Hair follicle dermal papilla cell (primary cell): ENCODE results near the gene ZBTB46. TPM values are rescaled to one million over a fixed set of nuclear protein-coding genes. Genes with fewer than 3 reads are reported as not detected.

Experiments
- small RNA-seq: library from RNA; depleted of rRNA; stranded (forward); fragments of <200 nt; gene quantifications from one replicate; pipeline ENCODE3, GENCODE V24; 2012
- total RNA-seq: library from RNA; depleted of rRNA; stranded (reverse); fragments of >200 nt; gene quantifications from 2 replicates; pipeline ENCODE4 v1.2.3, GENCODE V29; 2012

Gene ZBTB46, protein sequence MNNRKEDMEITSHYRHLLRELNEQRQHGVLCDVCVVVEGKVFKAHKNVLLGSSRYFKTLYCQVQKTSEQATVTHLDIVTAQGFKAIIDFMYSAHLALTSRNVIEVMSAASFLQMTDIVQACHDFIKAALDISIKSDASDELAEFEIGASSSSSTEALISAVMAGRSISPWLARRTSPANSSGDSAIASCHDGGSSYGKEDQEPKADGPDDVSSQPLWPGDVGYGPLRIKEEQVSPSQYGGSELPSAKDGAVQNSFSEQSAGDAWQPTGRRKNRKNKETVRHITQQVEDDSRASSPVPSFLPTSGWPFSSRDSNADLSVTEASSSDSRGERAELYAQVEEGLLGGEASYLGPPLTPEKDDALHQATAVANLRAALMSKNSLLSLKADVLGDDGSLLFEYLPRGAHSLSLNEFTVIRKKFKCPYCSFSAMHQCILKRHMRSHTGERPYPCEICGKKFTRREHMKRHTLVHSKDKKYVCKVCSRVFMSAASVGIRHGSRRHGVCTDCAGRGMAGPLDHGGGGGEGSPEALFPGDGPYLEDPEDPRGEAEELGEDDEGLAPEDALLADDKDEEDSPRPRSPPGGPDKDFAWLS
- 0.36 and 0.81 TPM in 2 replicates for total RNA-seq

DNA sequence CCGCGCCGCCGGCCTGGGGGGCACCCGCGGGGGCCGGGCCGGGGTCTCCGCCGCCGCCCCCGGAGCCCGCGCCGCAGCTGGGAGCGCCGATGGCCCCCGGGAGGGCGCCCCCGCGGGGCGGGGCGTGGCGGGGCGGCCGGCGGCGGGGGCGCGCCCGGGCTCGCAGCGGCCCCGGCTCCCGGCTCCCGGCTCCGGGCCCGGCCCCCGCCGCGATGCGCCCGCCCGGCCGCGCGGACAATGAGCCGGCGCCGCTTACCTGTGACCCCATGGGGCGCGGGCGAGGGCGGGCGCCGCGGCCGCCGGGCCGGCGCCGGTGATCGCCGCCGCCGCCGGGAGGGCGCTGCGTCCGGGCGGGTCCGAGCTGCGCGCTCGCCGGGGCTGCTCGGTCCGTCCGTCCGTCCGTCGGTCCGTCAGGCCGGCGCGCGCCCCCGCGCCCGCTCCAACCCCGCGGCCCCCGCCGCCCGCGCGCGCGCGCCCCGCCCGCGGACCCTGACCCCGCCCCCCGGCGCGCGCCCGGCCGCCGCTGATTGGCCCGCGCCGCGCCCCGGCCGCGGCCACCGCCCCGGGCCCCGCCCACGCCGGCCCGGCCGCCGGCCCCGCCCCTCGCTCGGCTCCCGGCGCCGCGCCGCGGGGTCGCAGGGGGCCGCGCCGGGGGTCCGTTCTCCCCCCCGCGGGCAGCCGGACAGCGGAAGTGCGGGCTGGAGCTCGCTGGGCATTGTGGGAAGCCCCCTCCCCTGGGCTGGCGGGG is at the start of gene ZBTB46:
TSS of gene ZBTB46 (minus strand) at position 424 of the 748 bp plus-strand sequence. CDS start 40,507 bp downstream, outside the sequence.

DNA sequence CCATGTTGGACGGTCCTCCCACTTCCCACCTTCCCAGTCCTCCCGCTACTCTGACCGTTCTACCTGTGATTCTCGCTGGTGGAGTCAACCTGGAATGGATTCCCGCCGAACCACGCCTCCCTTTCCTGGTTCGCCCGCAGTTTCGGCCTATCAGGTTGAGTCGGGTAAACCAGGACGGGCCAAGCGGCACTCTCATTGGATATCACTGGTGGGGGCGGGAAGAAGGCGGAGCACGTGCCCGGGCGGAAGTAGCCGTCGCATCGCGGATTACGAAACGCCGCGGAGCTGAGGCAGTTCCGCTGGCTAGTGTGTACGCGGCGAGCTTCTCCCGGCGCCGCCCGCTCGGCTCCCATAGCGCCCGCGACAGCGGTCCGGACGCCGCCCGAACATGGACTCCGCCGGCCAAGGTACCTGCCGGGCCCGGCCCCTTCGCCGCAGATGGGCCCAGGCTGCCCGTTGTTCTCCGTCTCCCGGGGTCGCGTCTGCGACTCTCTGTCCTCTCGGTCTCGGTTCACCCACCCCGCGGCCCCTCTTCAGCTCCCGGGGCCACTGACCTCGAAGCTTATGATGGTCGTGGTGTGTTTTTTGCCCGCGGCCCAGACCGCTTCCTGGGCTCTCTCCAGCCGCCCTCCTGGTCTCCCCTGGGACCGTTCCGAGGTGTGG is 34.0 kb upstream of the ZBTB46 start, which contains the start of gene TPD52L2:
TSS of gene TPD52L2 (plus strand) at position 293 of the 663 bp plus-strand sequence. CDS start at position 389, 96 bp downstream.

DNA sequence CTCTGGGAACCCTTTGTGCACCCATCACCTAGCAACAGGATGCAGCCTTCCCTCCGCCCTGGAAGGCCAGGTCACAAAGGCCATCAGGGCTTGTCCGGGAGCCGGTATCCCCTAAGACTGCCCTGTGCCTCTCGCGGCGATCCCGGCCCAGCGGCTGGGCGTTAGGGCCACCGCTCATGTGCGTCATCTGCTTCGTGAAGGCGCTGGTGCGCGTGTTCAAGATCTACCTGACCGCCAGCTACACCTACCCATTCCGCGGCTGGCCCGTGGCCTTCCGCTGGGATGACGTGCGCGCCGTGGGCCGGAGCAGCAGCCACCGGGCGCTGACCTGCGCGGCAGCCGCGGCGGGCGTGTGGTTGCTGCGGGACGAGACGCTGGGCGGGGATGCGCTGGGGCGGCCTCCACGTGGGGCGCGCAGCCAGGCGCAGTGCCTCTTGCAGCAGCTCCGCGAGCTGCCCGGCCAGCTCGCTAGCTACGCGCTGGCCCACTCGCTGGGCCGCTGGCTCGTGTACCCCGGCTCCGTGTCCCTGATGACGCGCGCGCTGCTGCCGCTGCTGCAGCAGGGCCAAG is 30.4 kb upstream of the ZBTB46 start, which contains the start of gene ABHD16B:
TSS of gene ABHD16B (plus strand) at position 134 of the 570 bp plus-strand sequence. CDS start at position 177, 43 bp downstream.

DNA sequence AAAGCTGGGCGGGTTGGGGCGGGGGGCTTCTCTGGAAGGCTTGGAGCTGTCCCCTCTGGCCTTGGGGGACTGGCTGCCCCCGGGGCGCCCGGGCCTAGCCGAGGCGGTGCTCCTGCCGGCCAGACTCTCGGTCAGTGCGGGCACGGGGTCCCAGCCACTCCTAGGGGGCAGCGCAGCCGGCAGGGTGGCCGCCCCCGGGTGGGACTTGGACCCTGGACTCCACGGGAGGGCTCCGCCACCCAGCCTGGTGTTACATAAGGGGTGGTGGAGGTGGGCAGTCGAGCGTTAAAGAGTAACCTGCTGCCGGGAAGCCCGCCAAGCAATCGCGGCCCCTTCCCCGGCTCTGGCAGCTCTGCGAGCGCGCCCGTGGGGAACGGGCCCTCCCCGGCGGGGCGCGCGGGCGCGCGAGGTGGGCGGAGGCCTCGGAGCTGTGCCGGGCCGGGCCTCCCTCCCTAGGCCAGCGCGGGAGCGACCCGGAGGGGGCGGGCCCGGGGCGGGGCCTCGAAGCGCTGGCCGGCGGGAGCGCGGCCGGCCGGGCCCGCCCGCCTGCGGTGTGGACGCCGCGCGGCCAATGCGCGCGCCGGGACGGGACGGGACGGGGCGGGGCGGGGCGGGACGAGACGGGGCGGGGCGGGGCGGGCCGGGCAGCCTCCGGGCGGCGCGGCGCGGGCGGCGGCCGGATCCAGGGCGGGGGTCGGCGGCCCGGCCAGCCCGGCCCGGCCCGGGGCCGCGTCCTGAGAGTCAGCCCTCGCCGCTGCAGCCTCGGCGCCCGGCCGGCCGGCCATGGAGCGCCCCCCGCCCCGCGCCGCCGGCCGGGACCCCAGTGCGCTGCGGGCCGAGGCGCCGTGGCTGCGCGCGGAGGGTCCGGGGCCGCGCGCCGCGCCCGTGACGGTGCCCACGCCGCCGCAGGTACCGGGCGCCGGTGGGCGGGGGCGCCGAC is 91.7 kb downstream of the ZBTB46 start, which contains the start of gene SLC2A4RG:
TSS of gene SLC2A4RG (plus strand) at position 647 of the 940 bp plus-strand sequence. CDS start at position 784, 137 bp downstream.

DNA sequence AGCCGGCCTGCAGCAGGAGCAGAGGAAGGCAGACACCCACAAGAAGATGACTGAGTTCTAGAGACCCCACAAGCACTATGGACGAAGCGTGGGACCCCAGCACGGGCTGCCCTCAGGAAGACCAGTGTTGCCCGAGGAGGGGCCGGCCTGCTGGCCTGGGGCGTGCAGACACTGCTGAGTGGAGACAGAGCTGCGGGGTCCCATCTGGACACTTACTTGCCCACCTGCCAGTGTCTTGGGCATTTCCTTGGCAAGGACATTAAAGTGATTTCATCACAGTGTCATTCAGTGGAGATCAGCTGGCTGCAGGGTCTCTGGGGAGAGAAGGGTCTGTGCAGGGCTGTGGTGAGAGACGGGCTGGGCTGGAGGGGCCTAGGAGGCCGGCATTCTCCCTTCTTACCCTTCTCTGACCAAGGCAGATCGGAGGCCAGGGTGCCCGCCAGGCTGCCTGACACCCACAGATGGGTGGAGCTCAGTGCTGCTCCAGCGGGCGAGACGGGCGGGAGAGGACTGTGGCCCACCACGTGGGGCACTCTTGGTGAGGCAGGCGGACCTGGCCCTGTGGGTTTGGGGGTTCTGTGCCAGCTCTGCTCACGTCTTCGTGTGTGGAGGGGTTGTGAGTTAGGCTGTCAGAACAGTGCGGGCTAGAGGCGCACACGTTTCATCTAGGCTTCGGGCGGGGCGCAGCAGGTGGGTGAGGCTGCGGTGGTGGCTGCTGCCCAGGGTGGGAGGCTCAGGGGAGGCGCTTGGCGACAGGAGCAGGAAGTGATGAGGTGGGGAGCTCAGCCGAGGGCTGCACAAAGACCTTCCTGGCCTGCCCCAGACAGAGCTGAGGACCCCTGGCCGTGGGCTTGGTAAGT is 95.0 kb downstream of the ZBTB46 start, which contains the start of gene LIME1:
TSS of gene LIME1 (plus strand) at position 806 of the 860 bp plus-strand sequence. CDS start 886 bp downstream, outside the sequence.

DNA sequence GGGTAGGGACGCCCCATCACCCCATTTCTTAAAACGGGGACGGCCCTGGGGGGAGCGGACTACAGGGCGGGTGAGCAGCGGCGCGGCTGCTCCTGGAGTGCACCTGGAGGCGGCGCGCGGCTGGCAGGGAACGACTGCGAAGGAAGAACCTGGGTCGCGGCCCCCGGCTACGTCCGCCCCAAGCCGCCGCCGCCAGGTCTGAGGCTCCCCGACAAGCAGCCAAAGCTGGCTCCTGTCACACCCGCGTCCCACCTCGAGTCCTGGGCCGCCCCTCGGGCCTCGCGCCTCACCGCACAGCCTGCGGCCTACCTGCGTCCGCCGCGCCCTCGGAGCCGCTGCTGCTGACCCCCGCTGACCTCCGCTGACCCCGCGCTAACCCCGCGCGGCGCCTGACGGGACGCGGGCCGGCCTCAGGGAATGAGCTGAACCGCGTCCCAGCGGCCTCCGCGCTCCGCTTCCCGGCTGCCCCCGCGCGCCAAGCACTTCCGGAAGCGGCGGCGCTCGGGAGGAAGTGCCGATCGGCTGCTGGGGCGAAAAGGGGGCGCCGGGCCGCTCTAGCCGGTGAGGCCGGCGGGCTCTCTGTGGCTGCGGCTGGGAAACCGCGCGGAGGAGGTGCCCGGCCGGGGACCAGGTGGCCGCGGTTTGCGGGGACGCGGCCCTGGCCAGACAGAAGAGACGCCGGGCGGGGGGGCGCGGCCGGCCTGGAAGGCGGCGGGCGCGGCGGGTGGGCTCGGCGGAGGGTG is 123.3 kb downstream of the ZBTB46 start, which contains the start of the genes ARFRP1 and ZGPAT:
TSS of gene ARFRP1 (minus strand) at position 419 of the 743 bp plus-strand sequence. CDS start 885 bp downstream, outside the sequence.
TSS of gene ZGPAT (plus strand) at position 482 of the 743 bp plus-strand sequence. CDS start 542 bp downstream, outside the sequence.

DNA sequence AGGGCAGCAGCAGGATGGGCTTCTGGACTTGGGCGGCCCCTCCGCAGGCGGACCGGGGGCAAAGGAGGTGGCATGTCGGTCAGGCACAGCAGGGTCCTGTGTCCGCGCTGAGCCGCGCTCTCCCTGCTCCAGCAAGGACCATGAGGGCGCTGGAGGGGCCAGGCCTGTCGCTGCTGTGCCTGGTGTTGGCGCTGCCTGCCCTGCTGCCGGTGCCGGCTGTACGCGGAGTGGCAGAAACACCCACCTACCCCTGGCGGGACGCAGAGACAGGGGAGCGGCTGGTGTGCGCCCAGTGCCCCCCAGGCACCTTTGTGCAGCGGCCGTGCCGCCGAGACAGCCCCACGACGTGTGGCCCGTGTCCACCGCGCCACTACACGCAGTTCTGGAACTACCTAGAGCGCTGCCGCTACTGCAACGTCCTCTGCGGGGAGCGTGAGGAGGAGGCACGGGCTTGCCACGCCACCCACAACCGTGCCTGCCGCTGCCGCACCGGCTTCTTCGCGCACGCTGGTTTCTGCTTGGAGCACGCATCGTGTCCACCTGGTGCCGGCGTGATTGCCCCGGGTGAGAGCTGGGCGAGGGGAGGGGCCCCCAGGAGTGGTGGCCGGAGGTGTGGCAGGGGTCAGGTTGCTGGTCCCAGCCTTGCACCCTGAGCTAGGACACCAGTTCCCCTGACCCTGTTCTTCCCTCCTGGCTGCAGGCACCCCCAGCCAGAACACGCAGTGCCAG is 134.3 kb downstream of the ZBTB46 start, which contains the start of gene TNFRSF6B:
TSS of gene TNFRSF6B (plus strand) at position 25 of the 729 bp plus-strand sequence. CDS start at position 141, 116 bp downstream.

Small RNAs within 50 kb of the gene (small RNA-seq; reads per million reads assigned to genes)
- gene LIME1, result not detected
- gene TNFRSF6B, result not detected

Other genes with a start within 250 kb of the ZBTB46 start
- 15.1 and 16.6 TPM in 2 replicates for gene GMEB2, start 204.2 kb downstream of the ZBTB46 start, total RNA-seq
- gene STMN3, start 177.8 kb downstream of the ZBTB46 start, total RNA-seq, result 10.0 and 12.0 TPM in 2 replicates
- 16.9 and 21.3 TPM in 2 replicates for gene RTEL1, start 173.0 kb downstream of the ZBTB46 start, total RNA-seq
- gene TNFRSF6B, start 134.6 kb downstream of the ZBTB46 start, total RNA-seq, result 2.2 and 8.0 TPM in 2 replicates
- 26.6 and 32.0 TPM in 2 replicates for gene ARFRP1, start 123.3 kb downstream of the ZBTB46 start, total RNA-seq
- 14.1 and 16.4 TPM in 2 replicates for gene ZGPAT, start 123.2 kb downstream of the ZBTB46 start, total RNA-seq
- 4.5 and 4.6 TPM in 2 replicates for gene LIME1, start 94.6 kb downstream of the ZBTB46 start, total RNA-seq
- 41.5 and 45.7 TPM in 2 replicates for gene SLC2A4RG, start 91.5 kb downstream of the ZBTB46 start, total RNA-seq
- gene ABHD16B, start 30.2 kb upstream of the ZBTB46 start, total RNA-seq, result not detected in 2 replicates
- 96.7 and 106 TPM in 2 replicates for gene TPD52L2, start 34.0 kb upstream of the ZBTB46 start, total RNA-seq
- 63.8 and 66.5 TPM in 2 replicates for gene DNAJC5, start 63.9 kb upstream of the ZBTB46 start, total RNA-seq
- gene UCKL1, start 125.2 kb upstream of the ZBTB46 start, total RNA-seq, result 22.4 and 22.8 TPM in 2 replicates
- 18.5 and 23.9 TPM in 2 replicates for gene ZNF512B, start 138.7 kb upstream of the ZBTB46 start, total RNA-seq
- gene SAMD10, start 148.4 kb upstream of the ZBTB46 start, total RNA-seq, result 0.49 TPM in 2 replicates
- gene PRPF6, start 149.9 kb upstream of the ZBTB46 start, total RNA-seq, result 54.9 and 55.3 TPM in 2 replicates
- 1.7 and 2.6 TPM in 2 replicates for gene C20orf204, start 204.9 kb upstream of the ZBTB46 start, total RNA-seq
- gene SOX18, start 218.4 kb upstream of the ZBTB46 start, total RNA-seq, result 0.16 and 0.24 TPM in 2 replicates
- gene TCEA2, start 231.9 kb upstream of the ZBTB46 start, total RNA-seq, result 23.3 and 24.0 TPM in 2 replicates
- gene RGS19, start 248.3 kb upstream of the ZBTB46 start, total RNA-seq, result 12.7 and 14.5 TPM in 2 replicates
- gene OPRL1, start 248.8 kb upstream of the ZBTB46 start, total RNA-seq, result 2.4 and 3.2 TPM in 2 replicates